ENCODE measurements around the gene GNAI1. TPM values are rescaled to one million over a fixed set of nuclear protein-coding genes. Genes with fewer than 3 reads are reported as not detected.

The GNAI1 gene
- total and polyA plus RNA-seq, 2 experiments from 2014 or later, result 57.4 to 58.7 TPM

DNA sequence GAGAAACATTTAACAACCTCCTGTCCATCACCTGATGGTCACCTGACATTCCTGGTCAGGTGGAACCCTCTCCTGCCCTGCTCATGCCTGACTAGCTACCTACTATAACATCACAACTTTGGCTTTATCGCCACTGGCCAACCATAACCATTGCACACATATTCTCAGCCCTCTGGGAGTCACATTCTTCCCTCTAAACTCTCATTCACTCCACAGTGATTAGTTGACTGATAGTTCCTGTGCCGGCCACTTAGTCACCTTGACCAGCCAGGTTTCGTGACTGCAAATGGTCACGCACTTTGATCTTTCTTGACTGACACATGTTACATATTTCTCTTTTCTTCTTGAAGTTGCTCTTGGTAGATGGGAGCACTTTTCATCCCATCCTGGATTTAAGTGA lies 50.1 kb downstream of the GNAI1 start:
- Histone ChIP-seq H4K20me1 (ENCODE audit: insufficient read depth, poor library complexity, severe bottlenecking) (no peaks in the 10 kb centered on the region), H3K79me2 (peaks cover 94% of the 10 kb centered on the region), H3K9me3 (ENCODE audit: low read depth) (no peaks in the 10 kb centered on the region), H3K4me1 (ENCODE audit: insufficient read depth) (peaks cover 6% of the 10 kb centered on the region), H3K36me3 (replicated peaks; ENCODE audit: insufficient read depth, low read depth) (no peaks in the 10 kb centered on the region), H3K27ac (no peak overlapping the region), H3K27me3 (no peaks in the 10 kb centered on the region), H3K4me2 (no peak overlapping the region), H2AFZ (no peak overlapping the region), H3K9me2 (replicated peaks; ENCODE audit: insufficient read depth) (no peaks in the 10 kb centered on the region), H3K4me3 (no peak overlapping the region)
- 79% methylated on average over 4 of the region's 4 CpGs for WGBS (ENCODE audit: low lambda C conversion rate, missing lambda C conversion rate)
- no peak for DNase-seq (ENCODE audit: low spot score)
- TF ChIP-seq, protein P1, sequence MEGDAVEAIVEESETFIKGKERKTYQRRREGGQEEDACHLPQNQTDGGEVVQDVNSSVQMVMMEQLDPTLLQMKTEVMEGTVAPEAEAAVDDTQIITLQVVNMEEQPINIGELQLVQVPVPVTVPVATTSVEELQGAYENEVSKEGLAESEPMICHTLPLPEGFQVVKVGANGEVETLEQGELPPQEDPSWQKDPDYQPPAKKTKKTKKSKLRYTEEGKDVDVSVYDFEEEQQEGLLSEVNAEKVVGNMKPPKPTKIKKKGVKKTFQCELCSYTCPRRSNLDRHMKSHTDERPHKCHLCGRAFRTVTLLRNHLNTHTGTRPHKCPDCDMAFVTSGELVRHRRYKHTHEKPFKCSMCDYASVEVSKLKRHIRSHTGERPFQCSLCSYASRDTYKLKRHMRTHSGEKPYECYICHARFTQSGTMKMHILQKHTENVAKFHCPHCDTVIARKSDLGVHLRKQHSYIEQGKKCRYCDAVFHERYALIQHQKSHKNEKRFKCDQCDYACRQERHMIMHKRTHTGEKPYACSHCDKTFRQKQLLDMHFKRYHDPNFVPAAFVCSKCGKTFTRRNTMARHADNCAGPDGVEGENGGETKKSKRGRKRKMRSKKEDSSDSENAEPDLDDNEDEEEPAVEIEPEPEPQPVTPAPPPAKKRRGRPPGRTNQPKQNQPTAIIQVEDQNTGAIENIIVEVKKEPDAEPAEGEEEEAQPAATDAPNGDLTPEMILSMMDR (IDR thresholded peaks at IDR 0.05; ENCODE audit: poor library complexity), result no peak
- TF ChIP-seq EZH2 (IDR thresholded peaks at IDR 0.05; ENCODE audit: borderline replicate concordance) (no peak), EZH2phosphoT487 (IDR thresholded peaks at IDR 0.05; ENCODE audit: low read depth, severe bottlenecking, unreplicated experiment) (no peak)

GRCh38 chr7:80185571-80185970 lies 50.9 kb downstream of the GNAI1 start:
- Histone ChIP-seq H3K27ac (no peak overlapping the region), H3K79me2 (peaks cover 91% of the 10 kb centered on the region)

GRCh38 chr7:80186721-80187120 lies 52.1 kb downstream of the GNAI1 start:
- Histone ChIP-seq H3K4me2 (no peak overlapping the region), H3K79me2 (peaks cover 80% of the 10 kb centered on the region), H3K36me3 (replicated peaks; ENCODE audit: insufficient read depth, low read depth) (no peaks in the 10 kb centered on the region), H3K9me3 (ENCODE audit: low read depth) (no peaks in the 10 kb centered on the region), H3K4me3 (no peak overlapping the region), H3K27me3 (no peaks in the 10 kb centered on the region), H3K9me2 (replicated peaks; ENCODE audit: insufficient read depth) (no peaks in the 10 kb centered on the region), H3K27ac (peak overlapping the region; percentile 17), H4K20me1 (ENCODE audit: insufficient read depth, poor library complexity, severe bottlenecking) (no peaks in the 10 kb centered on the region), H3K4me1 (ENCODE audit: insufficient read depth) (peaks cover 6% of the 10 kb centered on the region), H2AFZ (no peak overlapping the region)
- no peak for TF ChIP-seq EZH2phosphoT487 (IDR thresholded peaks at IDR 0.05; ENCODE audit: low read depth, severe bottlenecking, unreplicated experiment)
- TF ChIP-seq EZH2 (IDR thresholded peaks at IDR 0.05; ENCODE audit: borderline replicate concordance), result no peak
- TF ChIP-seq, protein P1 (IDR thresholded peaks at IDR 0.05; ENCODE audit: poor library complexity), result no peak
- no peak for DNase-seq (ENCODE audit: low spot score)

More at GRCh38 chr7:80185571-80185970, 50.9 kb downstream of the GNAI1 start:
- Histone ChIP-seq H4K20me1 (ENCODE audit: insufficient read depth, poor library complexity, severe bottlenecking) (no peaks in the 10 kb centered on the region), H3K4me2 (no peak overlapping the region), H3K4me3 (no peak overlapping the region), H3K9me2 (replicated peaks; ENCODE audit: insufficient read depth) (no peaks in the 10 kb centered on the region), H3K36me3 (replicated peaks; ENCODE audit: insufficient read depth, low read depth) (no peaks in the 10 kb centered on the region), H3K27me3 (no peaks in the 10 kb centered on the region), H3K9me3 (ENCODE audit: low read depth) (no peaks in the 10 kb centered on the region), H3K4me1 (ENCODE audit: insufficient read depth) (peaks cover 6% of the 10 kb centered on the region), H2AFZ (no peak overlapping the region)
- 92% methylated on average over 7 of the region's 7 CpGs for WGBS (ENCODE audit: low lambda C conversion rate, missing lambda C conversion rate)
- no peak for DNase-seq (ENCODE audit: low spot score)
- TF ChIP-seq EZH2phosphoT487 (IDR thresholded peaks at IDR 0.05; ENCODE audit: low read depth, severe bottlenecking, unreplicated experiment) (no peak), EZH2 (IDR thresholded peaks at IDR 0.05; ENCODE audit: borderline replicate concordance) (no peak)
- TF ChIP-seq, protein P1 (IDR thresholded peaks at IDR 0.05; ENCODE audit: poor library complexity), result no peak

GRCh38 chr7:80187279-80187678 lies 52.6 kb downstream of the GNAI1 start:
- Histone ChIP-seq H3K4me2 (no peak overlapping the region), H3K4me1 (ENCODE audit: insufficient read depth) (peaks cover 6% of the 10 kb centered on the region)
- WGBS (ENCODE audit: low lambda C conversion rate, missing lambda C conversion rate), result 76% methylated on average over 1 of the region's 1 CpG

More at GRCh38 chr7:80187279-80187678, 52.6 kb downstream of the GNAI1 start:
- Histone ChIP-seq H3K9me3 (ENCODE audit: low read depth) (no peaks in the 10 kb centered on the region), H3K79me2 (peaks cover 74% of the 10 kb centered on the region), H3K27me3 (no peaks in the 10 kb centered on the region), H4K20me1 (ENCODE audit: insufficient read depth, poor library complexity, severe bottlenecking) (no peaks in the 10 kb centered on the region), H3K27ac (no peak overlapping the region), H3K9me2 (replicated peaks; ENCODE audit: insufficient read depth) (no peaks in the 10 kb centered on the region), H3K36me3 (replicated peaks; ENCODE audit: insufficient read depth, low read depth) (no peaks in the 10 kb centered on the region), H2AFZ (no peak overlapping the region), H3K4me3 (no peak overlapping the region)
- no peak for DNase-seq (ENCODE audit: low spot score)
- TF ChIP-seq, protein P1 (IDR thresholded peaks at IDR 0.05; ENCODE audit: poor library complexity), result no peak
- TF ChIP-seq EZH2phosphoT487 (IDR thresholded peaks at IDR 0.05; ENCODE audit: low read depth, severe bottlenecking, unreplicated experiment) (no peak), EZH2 (IDR thresholded peaks at IDR 0.05; ENCODE audit: borderline replicate concordance) (no peak)

Measured in hepatocyte (in vitro differentiated cells).